ELF-1 (cell line): Measurements from ENCODE around the gene COL17A1.
A peak's percentile ranks its signal among the peaks of the same experiment; 100 is the strongest.

Experiments used
- DNase-seq: peaks from one replicate; pipeline ENCODE4 v3.0.0-alpha.2; 2016; ENCODE audit warnings: low read depth, low spot score

Gene COL17A1

GRCh38 chr10:103990531-103990930 is 95.1 kb downstream of the COL17A1 start:
- DNase-seq: no peak

GRCh38 chr10:103990121-103990520 is 95.6 kb downstream of the COL17A1 start:
- no peak for DNase-seq

GRCh38 chr10:103986360-103986759 is 99.3 kb downstream of the COL17A1 start:
- DNase-seq: no peak

GRCh38 chr10:103985726-103986125 is 100.0 kb downstream of the COL17A1 start:
- DNase-seq: no peak

- no peak for DNase-seq
Measured at GRCh38 chr10:103983367-103983911, 102.2 kb downstream of the COL17A1 start.

- peak; percentile 39 for DNase-seq
Measured at GRCh38 chr10:103982639-103983038, 103.0 kb downstream of the COL17A1 start.
